Astrocyte (in vitro differentiated cells and primary cell): Measurements from ENCODE around the gene NSFL1C.

Experiments used
- EZH2 ChIP-seq: IDR thresholded peaks from 2 replicates; pipeline ENCODE4 v1.6.1; 2012; ENCODE audit warnings: mild to moderate bottlenecking, low read length, inconsistent platforms; ENCODE audit not compliant: insufficient read depth
- TF ChIP-seq, protein P1 (sequence below): IDR thresholded peaks from 2 replicates; pipeline ENCODE4 v1.5.1; 2011; ENCODE audit warnings: low read depth, mild to moderate bottlenecking, inconsistent platforms, low read length, moderate library complexity; ENCODE audit not compliant: insufficient read depth

DNA sequence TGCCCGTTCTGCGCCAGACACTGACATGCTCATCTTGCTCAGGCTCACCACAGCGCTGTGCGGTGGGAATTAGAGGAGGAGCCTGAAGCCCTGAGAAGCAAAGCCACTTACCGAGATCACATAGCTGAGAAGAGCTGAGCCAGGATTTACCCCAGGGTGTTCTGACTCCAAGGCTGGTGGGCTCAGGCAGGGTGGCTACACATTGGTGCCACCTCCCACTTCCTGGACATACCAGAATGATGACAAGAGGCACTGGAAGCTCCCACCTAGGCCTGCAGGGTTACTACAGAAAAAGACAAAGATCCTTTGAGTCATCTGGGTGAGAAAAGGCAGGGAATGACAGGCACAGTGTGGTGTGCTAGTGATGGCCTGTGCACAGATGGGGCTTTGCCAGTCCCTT, 49.4 kb downstream of the NSFL1C start:
- TF ChIP-seq, protein P1, sequence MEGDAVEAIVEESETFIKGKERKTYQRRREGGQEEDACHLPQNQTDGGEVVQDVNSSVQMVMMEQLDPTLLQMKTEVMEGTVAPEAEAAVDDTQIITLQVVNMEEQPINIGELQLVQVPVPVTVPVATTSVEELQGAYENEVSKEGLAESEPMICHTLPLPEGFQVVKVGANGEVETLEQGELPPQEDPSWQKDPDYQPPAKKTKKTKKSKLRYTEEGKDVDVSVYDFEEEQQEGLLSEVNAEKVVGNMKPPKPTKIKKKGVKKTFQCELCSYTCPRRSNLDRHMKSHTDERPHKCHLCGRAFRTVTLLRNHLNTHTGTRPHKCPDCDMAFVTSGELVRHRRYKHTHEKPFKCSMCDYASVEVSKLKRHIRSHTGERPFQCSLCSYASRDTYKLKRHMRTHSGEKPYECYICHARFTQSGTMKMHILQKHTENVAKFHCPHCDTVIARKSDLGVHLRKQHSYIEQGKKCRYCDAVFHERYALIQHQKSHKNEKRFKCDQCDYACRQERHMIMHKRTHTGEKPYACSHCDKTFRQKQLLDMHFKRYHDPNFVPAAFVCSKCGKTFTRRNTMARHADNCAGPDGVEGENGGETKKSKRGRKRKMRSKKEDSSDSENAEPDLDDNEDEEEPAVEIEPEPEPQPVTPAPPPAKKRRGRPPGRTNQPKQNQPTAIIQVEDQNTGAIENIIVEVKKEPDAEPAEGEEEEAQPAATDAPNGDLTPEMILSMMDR, result no peak
- no peak for TF ChIP-seq EZH2
